ENCODE measurements around the gene CEP152. TPM values are rescaled to one million over a fixed set of nuclear protein-coding genes. Genes with fewer than 3 reads are reported as not detected.
"Not testable (repeated sequence)": the region's sequence is repeated elsewhere in the genome, so short reads cannot be mapped to it uniquely, and the experiment has no call there.

CEP152 gene
- total and polyA plus RNA-seq, 11 donors, result 0.61 to 3.2 (median 1.6) TPM

- H3K27ac ChIP-seq, result no peak overlapping the region
- H3K4me1 ChIP-seq, result peaks cover 0 to 20% (median 0%) of the 10 kb centered on the region in 12 donors
- H3K36me3 ChIP-seq, result peaks cover 0 to 50% (median 0%) of the 10 kb centered on the region in 9 donors
- no peaks in the 10 kb centered on the region for H3K27me3 ChIP-seq
- WGBS, 4 donors, result 51 to 86% (median 65%) methylated on average over 3 of the region's 3 CpGs
- TF ChIP-seq POLR2A (IDR thresholded peaks at IDR 0.05) (no peak), CTCF (IDR thresholded peaks at IDR 0.05) (no peak)
- DNase-seq (no peak), ATAC-seq (no peak)
- H3K4me3 ChIP-seq, result no peak overlapping the region
- intact Hi-C loops (cut with DNase I), result loop anchor here in 3 of 10 donors (10.0 kb wide), 2 partner anchors 148 to 348 kb away; partner anchors contain the start of gene FBN1 (in 2 of the 3)
- H3K9me3 ChIP-seq, result no peaks in the 10 kb centered on the region
Observed at GRCh38 chr15:48792408-48792807, 18.5 kb downstream of the CEP152 start.

GRCh38 chr15:48790466-48791115 lies 20.3 kb downstream of the CEP152 start:
- Histone ChIP-seq H3K36me3 (peaks cover 0 to 58% (median 0%) of the 10 kb centered on the region in 9 donors), H3K4me1 (peaks cover 0 to 16% (median 0%) of the 10 kb centered on the region in 12 donors), H3K4me3 (peak overlapping the region in 2 of 12 donors; percentile 13 to 32)
- ATAC-seq, H3K27ac ChIP-seq, H3K27me3 ChIP-seq, H3K9me3 ChIP-seq, DNase-seq: not testable (repeated sequence)
- 86 to 95% (median 94%) methylated on average over 12 of the region's 12 CpGs for WGBS, 4 donors
- intact Hi-C loops (cut with DNase I), result loop anchor here in 3 of 10 donors (10.0 kb wide), 2 partner anchors 146 to 346 kb away; partner anchors contain the start of gene FBN1 (in 2 of the 3)

GRCh38 chr15:48785712-48786111 lies 25.2 kb downstream of the CEP152 start:
- H3K27ac ChIP-seq, result no peak overlapping the region
- TF ChIP-seq CTCF (IDR thresholded peaks at IDR 0.05) (no peak), POLR2A (IDR thresholded peaks at IDR 0.05) (no peak)
- H3K4me3 ChIP-seq, result no peak overlapping the region
- ATAC-seq, result peak in 2 of 4 donors; percentile 26 to 64
- intact Hi-C loops (cut with DNase I), result no loop called here
- H3K9me3 ChIP-seq, result no peaks in the 10 kb centered on the region
- H3K4me1 ChIP-seq, result no peaks in the 10 kb centered on the region
- peaks cover 0 to 83% (median 5%) of the 10 kb centered on the region in 9 donors for H3K36me3 ChIP-seq
- 67 to 73% (median 68%) methylated on average over 2 of the region's 2 CpGs for WGBS, 4 donors
- H3K27me3 ChIP-seq, result no peaks in the 10 kb centered on the region
- no peak for DNase-seq

GRCh38 chr15:48785195-48785594 lies 25.7 kb downstream of the CEP152 start:
- no peak for ATAC-seq
- no peaks in the 10 kb centered on the region for H3K4me1 ChIP-seq
- no peak overlapping the region for H3K27ac ChIP-seq
- TF ChIP-seq CTCF (IDR thresholded peaks at IDR 0.05), result no peak
- H3K4me3 ChIP-seq, result no peak overlapping the region
- intact Hi-C loops (cut with DNase I), result no loop called here
- no peaks in the 10 kb centered on the region for H3K9me3 ChIP-seq
- H3K36me3 ChIP-seq, result peaks cover 0 to 84% (median 5%) of the 10 kb centered on the region in 9 donors
- 66 to 73% (median 67%) methylated on average over 3 of the region's 3 CpGs for WGBS, 4 donors
- H3K27me3 ChIP-seq, result no peaks in the 10 kb centered on the region
- peak in 1 of 5 donors; percentile 54 for DNase-seq

Data from heart left ventricle (tissue), 16 donors.